Endothelial cell of umbilical vein (primary cell): Measurements from ENCODE around the gene ASB1. TPM values are rescaled to one million over a fixed set of nuclear protein-coding genes. Genes with fewer than 3 reads are reported as not detected.

Experiments
- BruUV-seq: library from RNA; stranded (reverse); fragments of 400-500 nt; replicated peaks from 2 replicates; lab custom pipeline; 2021; lab: Mats Ljungman, UMichigan
- CTCF ChIA-PET: fragments of 300-600, 350-600 bp; sonication (Branson Sonifier 250); formaldehyde crosslinking; loops from one replicate; lab custom pipeline; 2021; ENCODE audit warnings: antibody characterized with exemption, inconsistent platforms; lab: Charles Lee
- POLR2A ChIA-PET: fragments of 300-600, 350-600 bp; sonication (Branson Sonifier 250); formaldehyde crosslinking; loops from one replicate; lab custom pipeline; 2021; ENCODE audit warnings: antibody characterized with exemption, inconsistent platforms; lab: Charles Lee
- DNase-seq: peaks from one replicate; pipeline ENCODE4 v3.0.0-alpha.2; 2011; ENCODE audit warnings: low read depth, low spot score
- FAIRE-seq: peaks from 2 replicates; lab custom pipeline; 2011; peaks lifted over from hg19 to GRCh38; lab: Jason Lieb, UNC
- H2AFZ ChIP-seq: 2 replicates; pipeline ENCODE4 v1.6.0; 2012; ENCODE audit warnings: low read depth, low read length, control low read depth, inconsistent platforms
- H3K27ac ChIP-seq: 2 replicates; pipeline ENCODE4 v1.5.1; 2011; ENCODE audit warnings: low read depth, mild to moderate bottlenecking, control low read depth, low read length, moderate library complexity; ENCODE audit not compliant: insufficient read depth
- H3K27me3 ChIP-seq, 2 experiments: 2 replicates each; pipeline versions ENCODE4 v1.6.0 to v1.6.1; 2011; ENCODE audit warnings: low read length in 2 of 2, mixed read lengths in 1 of 2; ENCODE audit not compliant: control insufficient read depth in 2 of 2, insufficient read depth in 2 of 2
- H3K36me3 ChIP-seq, 2 experiments: 2 replicates in 1 of 2; 3 replicates in 1 of 2; pipeline ENCODE4 v1.5.1; 2011; ENCODE audit warnings: low read length in 2 of 2, mild to moderate bottlenecking in 1 of 2, moderate library complexity in 1 of 2; ENCODE audit not compliant: control insufficient read depth in 2 of 2, insufficient read depth in 2 of 2; ENCODE audit errors: extremely low read depth in 1 of 2
- H3K4me1 ChIP-seq: 3 replicates; pipeline ENCODE4 v1.5.1; 2011; ENCODE audit warnings: mild to moderate bottlenecking, low read length; ENCODE audit not compliant: control insufficient read depth, insufficient read depth; ENCODE audit errors: extremely low read depth
- H3K4me2 ChIP-seq: 2 replicates; pipeline ENCODE4 v1.6.1; 2011; ENCODE audit warnings: low read length, control low read depth, mixed read lengths; ENCODE audit not compliant: insufficient read depth
- H3K4me3 ChIP-seq, 3 experiments: fragments of 200-600 bp in 1 of 3; sonication (generic), shearing (Covaris generic) in 1 of 3; replicated peaks in 1 of 3; 2 replicates each; pipeline ENCODE4 v1.5.1; 2011 to 2016; ENCODE audit warnings: control low read depth in 3 of 3, low read length in 3 of 3, mild to moderate bottlenecking in 2 of 3, inconsistent platforms in 1 of 3, low read depth in 1 of 3, moderate library complexity in 1 of 3; ENCODE audit not compliant: insufficient read depth in 1 of 3
- H3K79me2 ChIP-seq: 2 replicates; pipeline ENCODE4 v1.6.0; 2012; ENCODE audit warnings: low read length, inconsistent platforms; ENCODE audit not compliant: control insufficient read depth, insufficient read depth
- H3K9ac ChIP-seq: replicated peaks from 2 replicates; pipeline ENCODE3; 2011; ENCODE audit warnings: low read length, control low read depth; ENCODE audit not compliant: insufficient read depth; ENCODE audit errors: extremely low read depth
- H3K9me1 ChIP-seq: replicated peaks from 3 replicates; pipeline ENCODE4 v1.6.0; 2011; ENCODE audit warnings: mild to moderate bottlenecking, low read length; ENCODE audit not compliant: control insufficient read depth, insufficient read depth; ENCODE audit errors: extremely low read depth
- H3K9me3 ChIP-seq: replicated peaks from 2 replicates; pipeline ENCODE4 v1.5.1; 2012; ENCODE audit warnings: low read length, inconsistent platforms; ENCODE audit not compliant: control insufficient read depth, insufficient read depth
- H4K20me1 ChIP-seq: replicated peaks from 2 replicates; pipeline ENCODE3; 2011; ENCODE audit warnings: mild to moderate bottlenecking, low read length; ENCODE audit not compliant: control insufficient read depth, insufficient read depth; ENCODE audit errors: extremely low read depth
- CTCF ChIP-seq, 2 donors: IDR thresholded peaks; 1 replicate in 1 of 2; 2 replicates in 1 of 2; pipeline ENCODE4 v1.5.1; 2011; ENCODE audit warnings: low read length in 2 of 2, mild to moderate bottlenecking in 2 of 2, moderate library complexity in 2 of 2, control low read depth in 1 of 2, inconsistent platforms in 1 of 2, low read depth in 1 of 2; ENCODE audit not compliant: insufficient read depth in 1 of 2; ENCODE audit errors: extremely low read depth in 1 of 2
- EZH2 ChIP-seq: IDR thresholded peaks from 2 replicates; pipeline ENCODE4 v1.6.1; 2012; ENCODE audit warnings: borderline replicate concordance, low read depth, mild to moderate bottlenecking, moderate library complexity, low read length, inconsistent platforms; ENCODE audit not compliant: severe bottlenecking
- FOS ChIP-seq: IDR thresholded peaks from 2 replicates; pipeline ENCODE4 v1.6.1; 2011; ENCODE audit warnings: mild to moderate bottlenecking, low read length, moderate library complexity, borderline replicate concordance; ENCODE audit not compliant: insufficient read depth
- GATA2 ChIP-seq: IDR thresholded peaks from 2 replicates; pipeline ENCODE4 v1.7.0; 2011; ENCODE audit warnings: low read depth, mild to moderate bottlenecking, moderate library complexity, mixed read lengths, low read length; ENCODE audit not compliant: insufficient read length, insufficient read depth
- JUN ChIP-seq: IDR thresholded peaks from 2 replicates; pipeline ENCODE4 v1.6.1; 2011; ENCODE audit warnings: borderline replicate concordance, low read depth; ENCODE audit not compliant: insufficient read length, insufficient read depth
- MAX ChIP-seq: IDR thresholded peaks from 2 replicates; pipeline ENCODE4 v1.6.1; 2011; ENCODE audit not compliant: insufficient read depth, insufficient read length
- MYC ChIP-seq: IDR thresholded peaks from one replicate; pipeline ENCODE4 v1.6.1; 2011; ENCODE audit warnings: mild to moderate bottlenecking, low read depth, low read length
- POLR2A ChIP-seq: IDR thresholded peaks from 2 replicates; pipeline ENCODE4 v1.6.1; 2012; ENCODE audit warnings: low read depth, mild to moderate bottlenecking, control low read depth, low read length
- POLR2AphosphoS5 ChIP-seq: IDR thresholded peaks from 2 replicates; pipeline ENCODE4 v1.6.1; 2012; ENCODE audit warnings: low read depth, mild to moderate bottlenecking, control low read depth, low read length, moderate library complexity; ENCODE audit not compliant: insufficient read depth
- dilution Hi-C: fragments of 300-500 bp; cut with MboI; formaldehyde crosslinking; loops from one replicate; pipeline ENCODE4 v1.15.0; 2019; ENCODE audit warnings: low sequenced_read_pairs; ENCODE audit not compliant: extremely low pct_ligation_motif_present
- intact Hi-C: fragments of 100-400 bp; cut with micrococcal nuclease; formaldehyde crosslinking; loops from one replicate; pipeline ENCODE4 v1.10.0; 2022
- polyA plus RNA-seq, 4 experiments: library from polyadenylated mRNA; depleted of rRNA in 3 of 4; stranded (reverse) in 3 of 4; unstranded in 1 of 4; fragments of >200 nt; gene quantifications; 2 replicates each; pipeline versions ENCODE4 v1.2.1 to v1.2.3, GENCODE V29; 2011 to 2012; ENCODE audit warnings: missing spikeins in 1 of 4
- total RNA-seq: library from RNA; stranded (reverse); gene quantifications from 2 replicates; pipeline ENCODE4 v1.2.3, GENCODE V29; 2021

Gene ASB1
- total and polyA plus RNA-seq, 2 donors (not counting 3 experiments of a cell fraction or from before 2014, with no cell fraction given), result 12.3 to 16.2 TPM

GRCh38 chr2:238406998-238407285 lies 19.8 kb upstream of the ASB1 start:
- no peak for TF ChIP-seq MAX
- no peak for TF ChIP-seq MYC
- no peak for TF ChIP-seq CTCF (IDR thresholded peaks at IDR 0.05; ENCODE audit: extremely low read depth in 1 of 2, insufficient read depth in 1 of 2, low read depth in 1 of 2, low read length in 2 of 2)
- TF ChIP-seq EZH2, result no peak
- no peak for TF ChIP-seq FOS
- TF ChIP-seq GATA2, result no peak
- no peak for TF ChIP-seq POLR2AphosphoS5
- TF ChIP-seq POLR2A, result no peak
- no peak for TF ChIP-seq JUN
- H3K36me3 ChIP-seq, result no peaks in the 10 kb centered on the region
- H3K9me3 ChIP-seq, result no peaks in the 10 kb centered on the region
- no peaks in the 10 kb centered on the region for H3K9me1 ChIP-seq
- CTCF ChIA-PET, result no interaction called here
- no peak for FAIRE-seq
- no peak overlapping the region for H3K4me2 ChIP-seq
- dilution Hi-C loops, result no loop called here
- POLR2A ChIA-PET, result no interaction called here
- no peak for DNase-seq
- H3K4me3 ChIP-seq, result no peak overlapping the region
- H4K20me1 ChIP-seq, result no peaks in the 10 kb centered on the region
- no peaks in the 10 kb centered on the region for H3K27me3 ChIP-seq
- H2AFZ ChIP-seq, result no peak overlapping the region
- H3K27ac ChIP-seq, result no peak overlapping the region
- H3K79me2 ChIP-seq, result no peaks in the 10 kb centered on the region
- BruUV-seq, result no TSS peak
- H3K4me1 ChIP-seq, result no peaks in the 10 kb centered on the region
- intact Hi-C loops, result loop anchor here (5.0 kb wide), 1 partner anchor 1540 kb away; no protein-coding TSS in a partner anchor
- H3K9ac ChIP-seq, result no peak overlapping the region
